GM21390 (cell line): ENCODE data around the gene L3MBTL3.
A peak's percentile ranks its signal among the peaks of the same experiment; 100 is the strongest.
"Not testable (repeated sequence)": the region's sequence is repeated elsewhere in the genome, so short reads cannot be mapped to it uniquely, and the experiment has no call there.

Experiments
- ATAC-seq: cut with Tn5 transposase; IDR thresholded peaks from one replicate; pipeline ENCODE4 v1.9.1; 2021; ENCODE audit not compliant: unreplicated experiment

Gene L3MBTL3

GRCh38 chr6:130070792-130071191, 52.4 kb downstream of the L3MBTL3 start:
- no peak for ATAC-seq

GRCh38 chr6:130075879-130076460, 57.6 kb downstream of the L3MBTL3 start:
- no peak for ATAC-seq

- no peak for ATAC-seq
Measured at GRCh38 chr6:130076512-130076911, 58.1 kb downstream of the L3MBTL3 start.

- ATAC-seq: no peak
Measured at GRCh38 chr6:130090796-130091195, 72.4 kb downstream of the L3MBTL3 start.

- ATAC-seq: no peak
Measured at GRCh38 chr6:130093546-130093945, 75.2 kb downstream of the L3MBTL3 start.

- ATAC-seq: no peak
Measured at GRCh38 chr6:130098317-130098716, 79.9 kb downstream of the L3MBTL3 start.

GRCh38 chr6:130099119-130099518, 80.7 kb downstream of the L3MBTL3 start:
- no peak for ATAC-seq

- peak; percentile 96 for ATAC-seq
Measured at GRCh38 chr6:130105996-130106704, 87.8 kb downstream of the L3MBTL3 start.

GRCh38 chr6:130107710-130108109, 89.3 kb downstream of the L3MBTL3 start:
- ATAC-seq: no peak

- no peak for ATAC-seq
Measured at GRCh38 chr6:130111031-130111430, 92.7 kb downstream of the L3MBTL3 start.

GRCh38 chr6:130113201-130113710, 94.9 kb downstream of the L3MBTL3 start:
- no peak for ATAC-seq

- ATAC-seq: peak; percentile 94
Measured at GRCh38 chr6:130115036-130115435, 96.7 kb downstream of the L3MBTL3 start.

- peak; percentile 44 for ATAC-seq
Measured at GRCh38 chr6:130116273-130116672, 97.9 kb downstream of the L3MBTL3 start.

- ATAC-seq: not testable (repeated sequence)
Measured at GRCh38 chr6:130117187-130117701, 98.9 kb downstream of the L3MBTL3 start.

- ATAC-seq: no peak
Measured at GRCh38 chr6:130118236-130118635, 99.9 kb downstream of the L3MBTL3 start.

GRCh38 chr6:130119211-130119610, 100.8 kb downstream of the L3MBTL3 start:
- no peak for ATAC-seq

- ATAC-seq: no peak
Measured at GRCh38 chr6:130120731-130121130, 102.3 kb downstream of the L3MBTL3 start.

GRCh38 chr6:130122243-130122642, 103.9 kb downstream of the L3MBTL3 start:
- no peak for ATAC-seq

- no peak for ATAC-seq
Measured at GRCh38 chr6:130127195-130127594, 108.8 kb downstream of the L3MBTL3 start.

- no peak for ATAC-seq
Measured at GRCh38 chr6:130128326-130128725, 109.9 kb downstream of the L3MBTL3 start.

GRCh38 chr6:130129762-130130246, 111.4 kb downstream of the L3MBTL3 start:
- no peak for ATAC-seq

GRCh38 chr6:130132286-130132701, 113.9 kb downstream of the L3MBTL3 start:
- ATAC-seq: peak; percentile 84
